Stimulated activated CD8-positive, alpha-beta memory T cell treated with anti-CD3 and anti-CD28 coated beads, Interleukin-15, amount 100 ng/mL, for 48 hours (primary cell): ENCODE data around the gene TICAM2.

Experiments
- DNase-seq, 2 donors: peaks; one replicate each; pipeline ENCODE4 v3.0.0-alpha.2; 2020; ENCODE audit warnings: low read depth in 2 of 2

Gene TICAM2

GRCh38 chr5:115531787-115532367 lies 70.4 kb downstream of the TICAM2 start:
- no peak for DNase-seq

DNA sequence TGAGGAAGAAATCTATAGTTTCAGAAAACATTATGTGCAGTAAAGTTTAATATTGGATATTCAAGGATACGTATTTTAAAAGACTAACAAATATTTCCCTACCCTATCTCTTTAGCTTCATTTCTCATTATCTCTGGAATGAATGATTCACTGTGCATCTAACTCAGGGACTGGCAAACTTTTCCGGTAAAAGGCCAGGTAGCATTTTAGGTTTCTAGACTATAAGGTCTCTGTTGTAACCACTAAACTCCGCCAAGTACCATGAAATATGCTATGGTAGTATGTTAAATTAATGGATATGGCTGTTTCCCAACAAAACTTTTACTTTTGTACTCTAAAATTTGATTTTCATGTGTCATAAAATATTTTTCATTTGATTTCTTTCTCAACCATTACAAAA lies 70.9 kb downstream of the TICAM2 start:
- no peak for DNase-seq

- no peak for DNase-seq
These were observed 71.9 kb downstream of the TICAM2 start for GRCh38 chr5:115530426-115530825.
